GM21786 (cell line): ENCODE data around the gene ABAT.
"Not testable (repeated sequence)": the region's sequence is repeated elsewhere in the genome, so short reads cannot be mapped to it uniquely, and the experiment has no call there.

Experiments used
- ATAC-seq: cut with Tn5 transposase; IDR thresholded peaks from one replicate; pipeline ENCODE4 v1.9.1; 2021; ENCODE audit not compliant: unreplicated experiment

The ABAT gene

DNA sequence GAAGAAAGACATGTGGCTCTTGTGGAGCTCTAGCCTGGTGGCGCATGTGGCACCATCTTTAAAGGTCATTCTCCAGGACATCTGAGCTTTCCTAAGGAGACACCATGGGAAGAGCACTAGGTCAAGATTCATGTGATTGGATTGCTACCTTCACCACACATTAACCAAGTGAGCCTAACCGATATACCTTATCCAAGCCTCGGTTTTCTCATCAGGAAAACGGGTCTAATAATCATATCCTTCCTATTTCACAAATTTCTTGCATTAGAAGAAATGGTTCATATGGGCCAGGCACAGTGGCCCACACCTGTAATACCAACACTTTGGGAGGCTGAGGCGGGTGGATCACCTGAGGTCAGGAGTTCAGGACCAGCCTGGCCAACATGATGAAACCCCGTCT lies 64.7 kb downstream of the ABAT start:
- no peak for ATAC-seq

DNA sequence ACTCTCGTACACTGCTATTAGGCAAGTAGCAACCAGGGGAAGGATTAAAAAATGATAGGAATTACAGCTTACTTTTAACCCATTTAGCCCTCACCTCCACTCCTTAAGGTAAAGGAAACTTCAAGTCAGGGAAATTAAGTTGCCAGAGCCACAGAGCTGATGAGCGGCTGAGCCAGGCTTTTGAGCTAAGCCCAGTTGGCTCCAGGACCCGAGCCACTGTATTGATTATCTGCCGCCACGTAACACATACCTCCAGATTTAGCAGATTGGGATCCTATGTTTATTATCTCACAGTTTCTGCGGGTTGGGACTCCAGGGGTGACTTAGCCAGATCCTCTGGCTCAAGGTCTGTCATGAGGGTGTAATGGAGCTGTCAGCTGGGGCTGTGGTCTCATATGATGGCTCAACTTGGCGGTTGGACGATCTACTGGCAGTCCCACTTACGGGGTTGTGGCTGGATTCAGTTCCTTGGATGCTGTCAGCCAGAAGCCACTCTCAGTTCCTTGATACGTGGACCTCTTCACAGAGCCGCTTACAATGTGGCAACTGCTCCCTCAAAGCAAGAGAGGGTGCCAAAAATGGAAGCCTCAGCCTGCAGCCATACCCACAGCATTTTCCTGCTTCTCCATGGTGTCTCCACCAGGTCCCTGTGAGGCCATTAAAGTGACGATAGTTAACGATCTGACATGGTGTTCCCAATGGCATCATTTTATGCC lies 65.7 kb downstream of the ABAT start:
- no peak for ATAC-seq

DNA sequence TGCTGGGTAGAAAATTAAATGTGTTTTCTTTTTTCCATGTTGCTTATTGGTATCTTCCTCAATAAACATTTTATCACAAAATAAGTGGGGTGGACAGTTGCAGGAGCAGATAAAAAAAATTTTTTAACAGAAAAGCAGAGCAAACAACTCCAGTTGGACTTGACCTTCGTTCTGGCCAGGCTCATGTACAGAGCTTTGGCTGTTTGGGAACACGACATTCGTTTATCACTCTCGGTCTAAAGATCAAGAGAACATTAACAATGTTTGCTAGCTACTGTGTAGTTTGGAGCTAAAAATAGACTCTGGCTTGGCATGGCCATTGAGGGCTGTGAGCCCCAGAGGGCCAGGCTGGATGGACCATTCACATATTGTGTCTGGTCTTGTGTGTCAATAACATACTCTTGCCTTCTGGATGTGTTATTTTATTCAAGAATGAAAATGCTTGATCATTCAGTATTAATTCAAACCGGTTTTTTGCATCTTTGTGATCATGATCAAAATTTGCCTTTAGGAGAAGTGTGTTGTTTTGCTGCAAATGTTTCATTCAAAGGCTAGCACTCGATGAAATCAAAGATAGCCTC lies 66.4 kb downstream of the ABAT start:
- no peak for ATAC-seq

DNA sequence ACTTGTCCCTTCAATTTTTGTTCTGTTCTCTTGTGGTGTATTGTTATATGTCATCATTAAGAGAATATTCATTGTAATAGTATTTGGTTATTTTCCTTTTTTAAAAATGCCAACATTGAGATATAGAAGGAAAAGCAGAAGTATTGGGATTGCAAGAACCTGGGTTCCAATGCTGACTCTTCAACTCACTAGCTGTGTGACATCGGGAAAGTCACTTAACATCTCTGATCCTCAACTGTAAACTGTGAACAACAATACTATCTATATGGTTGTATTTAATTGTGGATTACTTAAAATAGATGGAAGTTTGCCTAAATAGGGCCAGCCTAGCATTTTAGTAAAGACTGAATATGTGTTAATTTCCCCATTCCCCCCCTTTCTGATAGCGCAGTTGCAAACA lies 67.2 kb downstream of the ABAT start:
- ATAC-seq = no peak

DNA sequence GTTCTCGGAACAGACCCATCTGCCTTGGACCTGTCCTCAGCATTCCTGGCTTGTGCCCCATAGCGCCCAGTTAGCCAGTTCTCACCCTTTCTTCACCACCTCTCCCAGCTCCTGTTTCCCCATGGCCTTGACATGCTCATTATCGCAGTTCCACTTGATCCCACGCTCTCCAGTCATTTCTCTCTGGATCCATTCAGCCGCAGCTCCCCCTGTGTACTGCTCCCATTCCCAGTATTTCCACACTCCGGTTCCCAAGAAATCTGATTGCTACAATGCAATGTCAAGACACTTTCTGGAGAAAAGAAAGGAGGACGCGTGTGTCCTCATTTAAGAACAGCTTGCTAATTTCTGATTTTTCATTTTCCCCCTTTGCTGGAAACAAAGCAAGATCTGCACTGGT lies 67.7 kb downstream of the ABAT start:
- no peak for ATAC-seq

DNA sequence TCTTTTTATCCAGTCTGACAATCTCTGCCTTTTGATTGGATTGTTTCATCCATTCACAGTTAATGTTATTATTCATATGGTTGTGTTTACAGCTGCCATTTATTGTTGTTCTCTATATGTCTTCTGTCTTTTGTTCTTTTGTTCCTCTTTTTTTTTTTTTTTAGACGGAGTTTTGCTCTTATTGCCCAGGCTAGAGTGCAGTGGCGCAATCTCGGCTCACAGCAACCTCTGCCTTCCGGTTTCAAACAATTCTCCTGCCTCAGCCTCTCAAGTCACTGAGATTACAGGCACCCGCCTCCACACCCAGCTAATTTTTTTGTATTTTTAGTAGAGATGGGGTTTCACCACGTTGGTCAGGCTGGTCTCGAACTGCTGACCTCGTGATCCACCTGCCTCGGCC lies 74.5 kb downstream of the ABAT start:
- not testable (repeated sequence) for ATAC-seq

DNA sequence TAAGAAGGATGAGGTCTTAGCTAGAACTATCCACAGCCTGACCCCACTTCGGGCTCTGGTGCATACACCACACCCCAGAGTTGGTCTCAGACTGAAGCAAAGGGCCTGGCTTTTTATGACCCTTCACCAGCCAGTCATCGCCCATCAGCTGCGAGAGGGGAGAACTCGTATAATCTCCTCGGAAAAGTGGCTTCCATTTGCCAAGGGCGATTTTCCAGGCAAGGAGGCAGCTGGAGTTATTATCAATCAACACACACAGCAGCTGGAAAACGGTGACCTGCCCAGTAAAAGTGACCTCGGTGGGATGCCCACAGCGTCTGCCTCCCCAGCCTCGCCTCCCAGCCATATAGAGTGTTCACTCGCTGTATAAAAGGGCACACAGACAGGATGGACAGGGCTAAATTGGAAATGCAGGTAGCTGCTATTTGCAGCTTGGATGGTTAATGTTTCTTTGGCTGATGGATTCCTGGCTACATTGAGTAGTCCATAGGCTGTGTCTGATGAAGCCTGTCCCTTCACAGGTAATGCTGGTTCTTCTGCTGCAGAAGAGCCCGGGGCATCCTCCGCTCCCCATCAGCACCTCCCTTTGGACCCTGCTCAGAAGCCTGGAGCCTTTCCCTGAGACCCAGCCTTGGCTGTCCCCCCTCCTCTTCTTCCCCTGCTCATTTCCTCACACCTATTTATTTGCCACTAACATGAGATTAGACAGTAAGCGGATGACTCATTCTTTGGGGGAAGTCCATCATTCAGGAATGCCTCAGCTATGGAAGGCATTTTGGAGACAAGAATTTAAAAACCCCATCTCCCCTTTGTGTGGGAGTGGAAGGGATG lies 77.3 kb downstream of the ABAT start:
- no peak for ATAC-seq

DNA sequence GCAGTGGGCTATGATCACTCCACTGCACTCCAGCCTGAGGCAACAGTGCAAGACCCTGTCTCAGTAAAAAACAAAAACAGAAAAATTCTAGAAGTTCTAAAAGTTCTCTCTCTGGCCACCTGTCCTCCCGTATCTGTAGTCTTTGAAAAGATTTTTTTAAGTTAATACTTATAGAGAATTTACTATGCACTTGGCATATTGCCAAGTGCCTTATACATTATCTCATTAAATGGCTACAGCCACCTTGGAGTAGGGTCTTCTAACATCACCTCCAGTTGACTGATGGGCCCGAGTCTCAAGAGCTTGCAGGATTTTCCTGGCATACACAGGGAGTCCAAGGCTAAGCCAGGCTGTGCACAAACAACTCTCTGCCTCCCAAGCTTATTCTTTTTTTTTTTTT lies 78.3 kb downstream of the ABAT start:
- no peak for ATAC-seq

DNA sequence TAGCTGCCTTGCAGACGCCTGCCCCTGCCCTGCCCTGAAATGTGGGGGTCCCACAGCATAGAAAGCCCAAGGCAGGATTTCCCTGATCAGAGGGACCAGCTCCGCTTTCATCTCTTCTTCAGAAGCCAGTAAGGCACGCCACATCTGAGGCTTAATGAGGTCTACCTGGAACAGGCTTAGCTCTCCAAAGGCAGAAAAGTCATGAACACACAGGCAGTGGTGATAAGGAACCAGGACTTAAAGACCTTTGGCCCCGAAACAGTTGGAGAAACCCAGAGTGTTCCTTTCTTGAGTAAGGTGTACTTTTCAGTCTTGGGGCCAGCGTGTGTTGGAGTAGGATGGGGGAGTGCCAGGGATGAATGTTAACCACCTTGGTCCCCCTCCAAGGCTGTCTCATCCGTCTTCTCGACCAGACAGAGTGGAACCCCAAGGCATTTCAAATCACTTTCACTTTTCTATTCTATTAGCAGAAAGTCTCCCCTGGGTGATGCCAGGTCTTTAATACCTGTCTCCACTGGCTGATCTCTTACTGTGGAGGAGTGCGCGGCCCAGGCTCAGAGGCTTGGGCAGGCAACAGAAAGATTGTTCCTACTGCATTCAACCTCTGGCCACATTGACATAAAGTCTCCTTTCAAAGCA lies 79.1 kb downstream of the ABAT start:
- no peak for ATAC-seq

DNA sequence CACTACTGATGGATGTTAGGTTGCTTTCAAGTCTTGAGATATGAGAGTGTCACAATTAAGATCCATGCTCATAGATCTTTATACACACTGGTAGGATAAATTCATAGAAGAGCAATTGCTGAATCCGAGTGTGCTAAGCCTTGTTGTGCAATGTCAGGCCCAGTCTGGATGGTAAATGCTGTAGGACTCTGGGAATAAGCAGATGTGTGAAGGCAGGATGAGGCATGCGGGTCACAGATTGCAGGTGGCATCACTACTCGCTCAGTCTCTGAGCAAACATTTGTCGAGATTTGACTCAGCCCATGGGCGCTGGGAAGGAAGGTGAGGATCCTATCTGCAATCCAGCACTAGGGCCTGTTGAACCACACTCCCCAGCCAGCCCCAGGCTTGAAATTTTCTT lies 82.3 kb downstream of the ABAT start:
- ATAC-seq = no peak

DNA sequence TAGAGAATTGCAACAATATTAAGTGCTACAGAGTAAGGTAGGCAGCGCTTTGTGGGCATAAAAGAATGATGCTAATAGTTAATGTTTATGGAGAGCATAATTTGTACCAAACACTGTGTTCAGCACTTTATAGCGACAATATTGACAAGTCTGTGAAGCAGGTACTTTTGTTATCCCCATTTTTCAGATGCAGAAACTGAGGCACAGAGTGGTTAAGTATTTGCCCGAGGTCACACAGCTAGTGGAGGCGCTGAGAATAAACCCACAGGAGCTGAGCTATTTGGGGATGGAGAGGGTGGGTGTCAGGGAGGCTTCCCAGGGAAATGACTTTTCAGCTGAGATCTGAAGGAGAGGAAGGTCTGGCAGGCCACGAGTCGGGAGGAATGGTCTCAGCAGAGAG lies 83.6 kb downstream of the ABAT start:
- ATAC-seq = no peak

DNA sequence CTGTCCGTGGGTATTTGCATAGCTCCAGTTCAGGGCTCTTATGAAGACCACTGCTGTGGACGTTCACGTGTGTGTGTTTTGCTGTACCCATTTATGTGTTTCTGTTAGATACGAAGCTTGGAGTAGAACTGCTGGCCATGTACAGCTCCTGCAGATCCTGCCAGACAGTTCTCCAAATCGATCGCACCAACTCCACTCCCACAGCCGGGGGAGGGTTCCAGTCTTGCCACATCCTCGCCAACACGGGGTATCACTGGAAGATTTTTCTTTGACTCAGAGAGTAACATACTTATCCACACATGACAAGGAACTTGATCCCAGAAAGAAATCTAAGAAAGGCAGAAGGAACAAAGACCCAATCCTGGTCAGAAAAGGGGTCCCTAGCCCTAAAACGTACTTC lies 85.6 kb downstream of the ABAT start:
- ATAC-seq = no peak

DNA sequence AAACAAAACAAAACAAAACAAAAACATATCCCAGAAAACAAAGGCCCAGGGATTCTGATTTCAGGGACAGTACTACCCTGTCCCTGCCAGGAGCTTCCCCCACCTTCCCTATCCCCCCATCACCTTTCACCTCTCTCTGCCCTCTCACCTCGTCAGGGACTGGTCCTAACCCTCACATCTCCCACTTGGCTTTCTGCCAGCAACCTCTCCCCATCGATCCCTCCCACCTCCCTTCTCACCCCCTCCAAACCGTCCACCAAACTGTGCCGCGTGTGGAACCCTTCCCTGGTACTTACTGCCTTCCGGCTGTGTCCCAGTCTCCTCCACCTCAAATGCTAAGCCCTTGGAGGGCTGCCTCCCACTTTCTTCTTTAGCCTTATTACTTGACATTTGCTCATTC lies 86.7 kb downstream of the ABAT start:
- ATAC-seq = no peak

DNA sequence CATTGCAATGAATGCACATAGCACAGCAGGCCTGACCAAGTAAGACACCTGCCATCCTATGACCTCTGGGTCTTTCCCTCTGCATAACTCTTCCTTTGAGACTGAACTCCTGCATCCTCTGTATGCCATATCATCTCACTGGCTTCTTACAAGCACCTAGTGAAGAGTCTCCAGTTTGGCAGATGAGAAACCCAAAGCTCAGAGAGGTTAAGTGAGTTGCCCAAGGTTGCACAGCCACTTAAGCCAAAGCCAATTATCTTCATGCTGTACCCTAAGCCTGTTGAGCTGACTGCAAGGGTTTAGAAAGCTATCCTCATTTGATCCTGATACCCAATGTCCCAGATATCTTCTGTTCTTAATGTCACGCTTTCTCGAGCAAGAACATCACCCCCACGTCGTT lies 87.8 kb downstream of the ABAT start:
- ATAC-seq = no peak

DNA sequence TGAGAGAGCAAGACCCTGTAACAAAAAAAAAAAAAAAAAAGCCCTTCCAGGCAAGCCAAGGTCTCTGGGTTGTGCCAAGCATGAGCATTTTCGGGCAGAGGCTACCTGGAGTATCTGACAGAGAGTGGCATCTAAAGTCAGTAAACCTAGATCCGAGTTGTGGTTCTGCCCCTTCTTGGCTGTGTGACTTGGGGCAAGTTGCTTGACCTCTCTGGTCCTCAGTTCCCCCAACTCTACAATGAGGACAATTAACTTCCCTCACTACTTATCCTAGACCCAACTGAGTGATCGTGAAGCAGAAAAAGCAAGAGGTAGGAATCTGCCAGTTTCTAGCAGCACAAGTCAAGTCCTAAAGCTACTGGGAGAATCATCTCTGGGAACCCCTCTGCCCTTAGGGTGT lies 88.7 kb downstream of the ABAT start:
- no peak for ATAC-seq

DNA sequence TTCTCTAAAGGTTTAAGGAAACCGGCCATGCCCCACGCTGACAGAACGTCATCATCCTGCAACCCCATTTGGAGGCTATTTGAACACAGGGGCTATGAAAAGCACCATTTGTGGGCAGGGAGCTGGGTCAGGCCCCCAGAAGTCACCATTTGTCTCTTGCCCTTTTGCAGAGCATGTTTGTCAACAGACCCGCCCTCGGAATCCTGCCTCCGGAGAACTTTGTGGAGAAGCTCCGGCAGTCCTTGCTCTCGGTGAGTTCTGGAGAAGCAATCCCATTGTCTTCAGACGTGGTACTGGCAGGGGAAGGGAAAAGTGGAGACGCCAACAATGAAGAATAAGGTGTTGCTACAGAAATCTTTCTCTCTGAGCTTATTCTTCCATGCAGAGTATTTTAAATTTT lies 89.5 kb downstream of the ABAT start:
- no peak for ATAC-seq

DNA sequence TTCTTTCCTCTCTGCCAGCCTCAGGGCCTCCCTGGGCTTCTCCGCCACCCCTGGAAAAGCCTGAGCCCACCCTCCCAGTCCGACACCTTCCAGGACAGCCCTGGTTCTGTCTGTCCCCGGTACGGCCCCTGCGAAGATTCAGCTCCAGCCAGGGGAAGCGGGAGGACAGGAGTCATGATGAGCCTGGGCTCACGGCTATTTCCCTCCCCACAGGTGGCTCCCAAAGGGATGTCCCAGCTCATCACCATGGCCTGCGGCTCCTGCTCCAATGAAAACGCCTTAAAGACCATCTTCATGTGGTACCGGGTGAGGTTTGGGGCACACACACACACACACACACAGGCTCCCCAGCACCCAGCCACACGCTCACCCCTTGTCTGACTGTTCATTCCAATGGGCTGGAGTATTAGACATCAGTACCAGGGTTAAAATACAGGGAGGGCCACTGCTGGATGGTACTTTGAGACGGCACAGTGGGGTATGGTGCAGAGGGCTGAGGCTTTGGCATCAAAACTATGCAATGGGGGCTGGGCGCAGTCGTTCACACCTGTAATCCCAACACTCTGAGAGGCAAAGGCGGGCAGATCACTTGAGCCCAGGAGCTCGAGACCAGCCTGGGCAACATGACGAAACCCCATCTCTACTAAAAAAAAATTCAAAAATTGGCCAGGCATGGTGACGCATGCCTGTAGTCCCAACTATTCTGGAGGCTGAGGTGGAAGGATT lies 90.3 kb downstream of the ABAT start:
- ATAC-seq = no peak

DNA sequence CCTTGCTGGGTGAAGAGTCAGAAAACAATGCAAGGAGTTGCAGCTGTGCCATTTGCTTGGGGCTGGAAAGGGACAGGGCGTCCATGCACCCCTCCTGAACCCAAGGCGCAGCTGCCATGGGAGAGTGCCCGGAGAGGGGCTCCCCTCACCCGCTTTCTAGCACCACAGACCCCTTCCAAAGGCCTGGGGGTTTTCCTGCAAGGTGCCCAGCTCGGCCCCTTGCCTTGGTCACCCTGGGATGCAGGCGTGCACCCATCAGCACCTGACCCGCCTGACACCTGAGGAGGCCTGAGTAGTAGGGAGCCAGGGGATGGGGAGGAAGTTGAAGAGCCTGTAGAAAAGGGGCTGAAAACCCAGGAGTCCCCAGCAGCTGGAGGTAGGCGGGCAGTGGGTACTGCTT lies 92.8 kb downstream of the ABAT start:
- ATAC-seq = no peak

DNA sequence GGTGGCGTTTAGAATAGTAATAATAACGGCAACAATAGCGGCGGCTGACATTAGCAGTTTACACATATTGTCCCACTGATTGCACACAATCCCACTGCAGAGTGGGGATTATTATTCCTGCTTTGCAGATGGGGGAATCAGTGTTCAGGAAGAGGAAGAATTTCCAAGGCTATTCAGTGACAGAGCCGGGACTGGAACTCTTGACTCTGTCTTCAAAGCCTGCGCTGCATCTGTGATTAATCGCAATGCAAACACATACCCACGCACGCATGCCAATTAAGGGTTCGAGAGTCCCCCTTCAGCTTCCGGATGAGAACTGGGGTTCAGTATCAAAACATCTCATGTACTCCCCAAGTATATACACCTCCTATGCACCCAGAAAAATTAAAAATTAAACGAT lies 93.9 kb downstream of the ABAT start:
- ATAC-seq = no peak

DNA sequence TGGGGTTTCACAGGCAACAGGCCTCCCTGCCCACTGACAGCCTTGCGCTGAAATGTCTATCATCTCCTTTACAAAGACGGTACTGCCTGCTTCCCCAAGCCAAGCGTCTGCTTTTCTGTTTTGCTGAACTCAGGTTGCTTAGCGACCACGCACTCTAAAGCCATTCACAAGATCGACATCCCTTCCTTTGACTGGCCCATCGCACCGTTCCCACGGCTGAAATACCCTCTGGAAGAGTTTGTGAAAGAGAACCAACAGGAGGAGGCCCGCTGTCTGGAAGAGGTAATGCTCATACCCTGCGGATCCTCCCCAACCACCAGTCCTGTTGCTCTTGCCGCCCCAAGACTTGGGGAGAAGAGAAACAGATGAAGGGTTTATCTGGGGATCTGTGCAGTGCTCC lies 94.3 kb downstream of the ABAT start:
- ATAC-seq = no peak

DNA sequence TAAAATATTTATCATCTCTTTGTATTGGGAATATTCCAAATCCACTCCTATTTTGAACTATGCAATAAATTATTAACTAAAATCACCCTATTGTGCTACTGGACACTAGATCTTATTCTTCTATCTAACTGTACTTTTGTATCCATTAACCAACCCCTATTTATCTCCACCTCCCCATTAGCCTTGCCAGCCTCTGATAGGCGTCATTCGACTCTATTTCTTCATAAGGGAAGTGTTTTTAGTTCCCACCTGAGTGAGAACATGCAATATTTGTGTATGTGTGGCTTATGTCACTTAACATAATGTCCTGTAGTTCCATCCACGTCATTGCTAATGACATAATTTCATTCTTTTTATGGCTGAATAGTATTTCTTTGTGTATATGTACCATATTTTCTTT lies 99.1 kb downstream of the ABAT start:
- ATAC-seq = no peak
